Bronchial smooth muscle cell (primary cell): ENCODE results near the gene RRAGC. TPM values are rescaled to one million over a fixed set of nuclear protein-coding genes. Genes with fewer than 3 reads are reported as not detected.

Source experiments
- total RNA-seq: library from RNA; depleted of rRNA; stranded (reverse); fragments of >200 nt; gene quantifications from 2 replicates; pipeline ENCODE4 v1.2.1, GENCODE V29; 2014

Gene RRAGC, protein sequence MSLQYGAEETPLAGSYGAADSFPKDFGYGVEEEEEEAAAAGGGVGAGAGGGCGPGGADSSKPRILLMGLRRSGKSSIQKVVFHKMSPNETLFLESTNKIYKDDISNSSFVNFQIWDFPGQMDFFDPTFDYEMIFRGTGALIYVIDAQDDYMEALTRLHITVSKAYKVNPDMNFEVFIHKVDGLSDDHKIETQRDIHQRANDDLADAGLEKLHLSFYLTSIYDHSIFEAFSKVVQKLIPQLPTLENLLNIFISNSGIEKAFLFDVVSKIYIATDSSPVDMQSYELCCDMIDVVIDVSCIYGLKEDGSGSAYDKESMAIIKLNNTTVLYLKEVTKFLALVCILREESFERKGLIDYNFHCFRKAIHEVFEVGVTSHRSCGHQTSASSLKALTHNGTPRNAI
- 19.3 and 26.8 TPM in 2 replicates for total RNA-seq

GRCh38 chr1:38859561-38860453, at the start of gene RRAGC:
Gene RRAGC, minus strand, starts transcription at chr1:38859772. Its CDS starts 126 bp downstream, at chr1:38859646.

DNA sequence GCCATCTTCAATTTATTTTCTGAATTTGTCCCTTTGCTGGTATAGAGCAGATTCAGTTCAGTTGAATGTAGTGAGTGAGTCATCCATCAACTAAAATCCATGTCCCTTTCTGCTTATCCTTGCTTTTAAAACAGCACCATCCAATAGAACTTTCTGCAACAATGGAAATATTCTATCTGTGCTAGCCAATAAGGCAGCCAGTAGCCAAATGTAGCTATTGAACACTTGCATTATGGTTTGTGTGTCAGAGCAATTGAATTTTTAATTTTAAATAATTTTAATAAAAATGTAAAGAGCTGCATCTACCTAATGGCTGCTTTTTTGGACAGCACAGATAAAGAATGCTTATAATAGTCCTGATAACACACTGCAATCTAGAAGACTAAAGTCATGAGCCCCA, 21.9 kb upstream of the RRAGC start, which contains the start of gene GJA9:
Gene GJA9, minus strand, starts transcription at position 101 of the 400 bp plus-strand sequence. CDS start 5,489 bp downstream, outside the sequence.

DNA sequence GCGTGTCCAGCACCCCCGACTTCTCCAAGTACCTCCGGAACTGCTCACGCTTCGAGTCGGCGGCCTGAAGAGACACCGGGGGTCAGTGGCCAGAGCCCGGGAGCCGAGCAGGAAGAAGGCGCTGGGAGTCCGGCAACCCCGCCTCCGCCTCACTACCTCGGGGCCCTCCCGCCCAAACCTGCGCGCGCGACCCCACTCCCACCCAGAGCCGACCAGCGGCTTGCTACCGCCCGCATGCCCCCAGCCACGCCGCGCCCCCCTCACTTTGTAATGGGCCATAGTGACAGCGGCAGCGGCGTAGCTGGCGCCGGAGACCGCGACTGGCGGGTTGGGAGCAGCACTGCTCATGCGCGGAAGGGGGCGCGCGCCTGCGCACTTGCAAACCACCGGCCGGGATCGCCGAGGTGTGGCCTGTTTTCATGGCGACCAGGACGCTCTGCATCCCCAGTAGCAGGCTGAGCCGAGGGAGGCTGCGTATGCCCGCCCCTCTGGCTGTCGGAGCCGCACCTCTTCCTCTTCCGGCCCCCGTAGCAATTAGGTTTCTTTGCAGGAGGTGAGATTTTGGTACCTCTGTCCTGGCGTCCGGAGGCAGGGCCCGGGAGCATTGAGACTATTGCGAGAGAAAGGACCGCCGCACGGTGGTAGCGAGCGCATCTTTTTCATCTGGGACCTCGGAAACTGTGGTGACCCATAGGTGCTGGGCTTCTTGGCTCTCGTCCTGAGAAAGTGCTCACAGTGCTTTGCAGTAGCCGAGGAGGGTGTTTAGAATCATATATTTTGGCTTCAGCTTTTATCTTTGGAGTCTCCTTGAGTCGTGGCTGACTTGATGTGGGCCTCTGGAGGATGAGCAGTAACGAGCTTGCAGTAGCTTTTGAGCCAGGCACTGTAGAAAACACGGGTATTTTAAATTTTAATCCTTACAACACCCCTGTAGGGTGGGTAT, 13.7 kb upstream of the RRAGC start, which contains the start of gene MYCBP:
Gene MYCBP, minus strand, starts transcription at position 322 of the 943 bp plus-strand sequence. Its CDS starts 43 bp downstream, at position 279.

Other genes with a start within 250 kb of the RRAGC start
- 1.5 and 3.3 TPM in 2 replicates for gene MYCBP, start 13.6 kb upstream of the RRAGC start, total RNA-seq
- gene GJA9, start 21.8 kb upstream of the RRAGC start, total RNA-seq = not detected in 2 replicates
- 0.60 and 0.79 TPM in 2 replicates for gene RHBDL2, start 82.1 kb upstream of the RRAGC start, total RNA-seq
- 17.4 and 21.9 TPM in 2 replicates for gene AKIRIN1, start 131.5 kb upstream of the RRAGC start, total RNA-seq
- gene NDUFS5, start 166.6 kb upstream of the RRAGC start, total RNA-seq = 860 and 897 TPM in 2 replicates